Liver (tissue), 9 donors: ENCODE data around the gene DAG1. TPM values are rescaled to one million over a fixed set of nuclear protein-coding genes. Genes with fewer than 3 reads are reported as not detected.

ENCODE experiments used
- DNase-seq: peaks from one replicate; pipeline ENCODE4 v3.0.0-alpha.2; 2017; ENCODE audit warnings: low spot score
- H3K27ac ChIP-seq, 2 donors: one replicate each; pipeline ENCODE4 v1.7.0; 2013; ENCODE audit warnings: inconsistent platforms in 2 of 2, low read length in 2 of 2, control low read depth in 1 of 2, low read depth in 1 of 2, mild to moderate bottlenecking in 1 of 2
- H3K27me3 ChIP-seq, 4 donors: one replicate each; pipeline versions ENCODE4 v1.6.1 to v1.7.0; 2013; ENCODE audit warnings: low read length in 3 of 4, inconsistent platforms in 1 of 4, mild to moderate bottlenecking in 1 of 4, moderate library complexity in 1 of 4; ENCODE audit not compliant: control insufficient read depth in 4 of 4, insufficient read depth in 4 of 4
- H3K36me3 ChIP-seq, 4 donors: one replicate each; pipeline versions ENCODE4 v1.6.1 to v1.7.0; 2013; ENCODE audit warnings: low read length in 3 of 4, mild to moderate bottlenecking in 3 of 4, low read depth in 1 of 4, moderate library complexity in 1 of 4; ENCODE audit not compliant: control insufficient read depth in 4 of 4, insufficient read depth in 3 of 4
- H3K4me1 ChIP-seq, 4 donors: one replicate each; pipeline versions ENCODE4 v1.6.1 to v1.7.0; 2013; ENCODE audit warnings: low read length in 3 of 4, mild to moderate bottlenecking in 3 of 4, moderate library complexity in 1 of 4; ENCODE audit not compliant: control insufficient read depth in 4 of 4, insufficient read depth in 4 of 4
- H3K4me3 ChIP-seq, 3 donors: one replicate each; pipeline versions ENCODE4 v1.6.1 to v1.7.0; 2013; ENCODE audit warnings: low read length in 3 of 3, control low read depth in 1 of 3, low read depth in 1 of 3, mild to moderate bottlenecking in 1 of 3
- H3K9ac ChIP-seq, 2 donors: one replicate each; pipeline ENCODE4 v1.7.0; 2013; ENCODE audit warnings: low read length in 2 of 2, mild to moderate bottlenecking in 2 of 2, moderate library complexity in 2 of 2, control low read depth in 1 of 2, low read depth in 1 of 2
- H3K9me3 ChIP-seq, 4 donors: one replicate each; pipeline versions ENCODE4 v1.6.1 to v1.7.0; 2013; ENCODE audit warnings: low read length in 3 of 4; ENCODE audit not compliant: control insufficient read depth in 4 of 4
- EGR1 ChIP-seq, 2 donors: IDR thresholded peaks; 2 replicates each; pipeline ENCODE4 v1.6.1; 2016 to 2018; ENCODE audit warnings: antibody characterized with exemption in 2 of 2, low read depth in 2 of 2
- FOXA1 ChIP-seq: IDR thresholded peaks from 2 replicates; pipeline ENCODE4 v1.6.1; 2016; ENCODE audit warnings: antibody characterized with exemption
- FOXA2 ChIP-seq: IDR thresholded peaks from 2 replicates; pipeline ENCODE4 v1.6.1; 2016; ENCODE audit warnings: antibody characterized with exemption
- GABPA ChIP-seq, 2 donors: IDR thresholded peaks in 1 of 2; conservative IDR thresholded peaks in 1 of 2; 2 replicates each; pipeline ENCODE4 v1.6.1; 2016; ENCODE audit warnings: antibody characterized with exemption in 2 of 2, mild to moderate bottlenecking in 1 of 2, moderate library complexity in 1 of 2
- HNF4A ChIP-seq, 2 donors: conservative IDR thresholded peaks; 2 replicates each; pipeline ENCODE4 v1.6.1; 2016; ENCODE audit warnings: antibody characterized with exemption in 2 of 2, mild to moderate bottlenecking in 2 of 2
- HNF4G ChIP-seq: IDR thresholded peaks from 2 replicates; pipeline ENCODE4 v1.6.1; 2016; ENCODE audit warnings: antibody characterized with exemption
- JUND ChIP-seq, 2 donors: IDR thresholded peaks; 2 replicates each; pipeline ENCODE4 v1.6.1; 2016; ENCODE audit warnings: antibody characterized with exemption in 2 of 2
- MAX ChIP-seq: IDR thresholded peaks from 2 replicates; pipeline ENCODE4 v1.6.1; 2016; ENCODE audit warnings: antibody characterized with exemption
- NR2F2 ChIP-seq: IDR thresholded peaks from 2 replicates; pipeline ENCODE4 v1.6.1; 2016; ENCODE audit warnings: antibody characterized with exemption
- RAD21 ChIP-seq, 2 donors: IDR thresholded peaks; 2 replicates each; pipeline ENCODE4 v1.6.1; 2016; ENCODE audit warnings: antibody characterized with exemption in 2 of 2, mild to moderate bottlenecking in 2 of 2
- RXRA ChIP-seq, 2 donors: IDR thresholded peaks; 2 replicates each; pipeline ENCODE4 v1.6.1; 2017 to 2018; ENCODE audit warnings: antibody characterized with exemption in 2 of 2, mild to moderate bottlenecking in 1 of 2
- SP1 ChIP-seq: IDR thresholded peaks from 2 replicates; pipeline ENCODE4 v1.6.1; 2018; ENCODE audit warnings: antibody characterized with exemption, mild to moderate bottlenecking
- TAF1 ChIP-seq: conservative IDR thresholded peaks from 2 replicates; pipeline ENCODE4 v1.6.1; 2016; ENCODE audit warnings: antibody characterized with exemption, mild to moderate bottlenecking
- YY1 ChIP-seq: IDR thresholded peaks from 2 replicates; pipeline ENCODE4 v1.6.1; 2016; ENCODE audit warnings: antibody characterized with exemption, mild to moderate bottlenecking
- ZBTB33 ChIP-seq: IDR thresholded peaks from 2 replicates; pipeline ENCODE4 v1.6.1; 2016; ENCODE audit warnings: antibody characterized with exemption
- WGBS: extraction: QIAGEN DNeasy Blood & Tissue Kit; methylation state at CpG from one replicate; pipeline ENCODE4 v1.1.7; 2013; 5-methylcytosine and 5-hydroxymethylcytosine counted together
- polyA plus RNA-seq, 2 donors: library from polyadenylated mRNA; stranded (reverse) in 1 of 2; unstranded in 1 of 2; fragments of 200-250 nt in 1 of 2; fragments of >200 nt in 1 of 2; fragmentation: Nextera tagmentation in 1 of 2; extraction: Ambion mirVana in 1 of 2; gene quantifications; one replicate each; pipeline versions ENCODE4 v1.2.1 to v1.2.3, GENCODE V29; 2013 to 2015
- total RNA-seq, 2 donors: library from RNA; depleted of rRNA; stranded (reverse); fragments of >200 nt; gene quantifications; one replicate each; pipeline ENCODE4 v1.2.3, GENCODE V29; 2014
- TF ChIP-seq, protein P1 (sequence below): fragments of 150-350 bp; IDR thresholded peaks from 2 replicates; pipeline ENCODE4 v1.5.1; 2017; ENCODE audit warnings: improper control_type of control experiment, low read depth, low read length; ENCODE audit not compliant: missing input control
- TF ChIP-seq, protein P2 (sequence below): IDR thresholded peaks from 2 replicates; pipeline ENCODE4 v1.6.1; 2016; ENCODE audit warnings: antibody characterized with exemption, mild to moderate bottlenecking
- TF ChIP-seq, protein P3 (sequence below): IDR thresholded peaks from 2 replicates; pipeline ENCODE4 v1.6.1; 2016; ENCODE audit warnings: antibody characterized with exemption
- donor health status: healthy.
- donor health status: healthy.
- donor health status: healthy.
- donor health status: healthy.
- donor health status: healthy.

The DAG1 gene
- total and polyA plus RNA-seq, 4 donors = 12.1 to 54.4 (median 28.5) TPM

DNA sequence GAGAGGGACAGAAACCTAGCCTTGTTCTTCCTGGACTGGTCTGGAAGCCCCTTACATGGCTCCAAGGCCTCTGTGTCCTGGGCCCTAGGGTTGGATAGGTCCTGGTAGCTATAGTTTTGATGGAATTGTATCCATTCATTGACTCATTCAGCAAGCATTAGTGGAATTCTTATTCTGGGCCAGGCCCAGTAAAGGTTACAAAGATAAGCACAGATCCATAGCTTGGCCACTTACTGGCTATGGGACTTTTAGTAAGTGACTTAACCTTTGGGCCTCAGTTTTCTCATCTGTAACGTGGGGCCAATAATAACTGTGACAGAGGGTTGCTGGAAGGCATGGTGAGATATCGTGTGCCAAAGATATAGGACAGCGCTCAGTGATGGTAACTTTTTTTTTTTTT lies 13.6 kb upstream of the DAG1 start (continued):
- TF ChIP-seq TAF1 (no peak), RAD21 (IDR thresholded peaks at IDR 0.05) (no peak)

- no peaks in the 10 kb centered on the region for H3K4me1 ChIP-seq
- no peak for DNase-seq
- no peaks in the 10 kb centered on the region for H3K9me3 ChIP-seq
- H3K9ac ChIP-seq = no peak overlapping the region
- H3K27me3 ChIP-seq = no peaks in the 10 kb centered on the region
- no peaks in the 10 kb centered on the region for H3K36me3 ChIP-seq
- no peak overlapping the region for H3K4me3 ChIP-seq
- 91% methylated on average over 2 of the region's 2 CpGs for WGBS
- H3K27ac ChIP-seq = no peak overlapping the region
- TF ChIP-seq FOXA1 (no peak), EGR1 (IDR thresholded peaks at IDR 0.05; ENCODE audit: low read depth in 2 of 2) (no peak), RAD21 (IDR thresholded peaks at IDR 0.05) (no peak), ZBTB33 (no peak), HNF4A (conservative IDR thresholded peaks at IDR 0.05) (no peak)
- TF ChIP-seq, protein P1, sequence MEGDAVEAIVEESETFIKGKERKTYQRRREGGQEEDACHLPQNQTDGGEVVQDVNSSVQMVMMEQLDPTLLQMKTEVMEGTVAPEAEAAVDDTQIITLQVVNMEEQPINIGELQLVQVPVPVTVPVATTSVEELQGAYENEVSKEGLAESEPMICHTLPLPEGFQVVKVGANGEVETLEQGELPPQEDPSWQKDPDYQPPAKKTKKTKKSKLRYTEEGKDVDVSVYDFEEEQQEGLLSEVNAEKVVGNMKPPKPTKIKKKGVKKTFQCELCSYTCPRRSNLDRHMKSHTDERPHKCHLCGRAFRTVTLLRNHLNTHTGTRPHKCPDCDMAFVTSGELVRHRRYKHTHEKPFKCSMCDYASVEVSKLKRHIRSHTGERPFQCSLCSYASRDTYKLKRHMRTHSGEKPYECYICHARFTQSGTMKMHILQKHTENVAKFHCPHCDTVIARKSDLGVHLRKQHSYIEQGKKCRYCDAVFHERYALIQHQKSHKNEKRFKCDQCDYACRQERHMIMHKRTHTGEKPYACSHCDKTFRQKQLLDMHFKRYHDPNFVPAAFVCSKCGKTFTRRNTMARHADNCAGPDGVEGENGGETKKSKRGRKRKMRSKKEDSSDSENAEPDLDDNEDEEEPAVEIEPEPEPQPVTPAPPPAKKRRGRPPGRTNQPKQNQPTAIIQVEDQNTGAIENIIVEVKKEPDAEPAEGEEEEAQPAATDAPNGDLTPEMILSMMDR = no peak
- TF ChIP-seq, protein P2, sequence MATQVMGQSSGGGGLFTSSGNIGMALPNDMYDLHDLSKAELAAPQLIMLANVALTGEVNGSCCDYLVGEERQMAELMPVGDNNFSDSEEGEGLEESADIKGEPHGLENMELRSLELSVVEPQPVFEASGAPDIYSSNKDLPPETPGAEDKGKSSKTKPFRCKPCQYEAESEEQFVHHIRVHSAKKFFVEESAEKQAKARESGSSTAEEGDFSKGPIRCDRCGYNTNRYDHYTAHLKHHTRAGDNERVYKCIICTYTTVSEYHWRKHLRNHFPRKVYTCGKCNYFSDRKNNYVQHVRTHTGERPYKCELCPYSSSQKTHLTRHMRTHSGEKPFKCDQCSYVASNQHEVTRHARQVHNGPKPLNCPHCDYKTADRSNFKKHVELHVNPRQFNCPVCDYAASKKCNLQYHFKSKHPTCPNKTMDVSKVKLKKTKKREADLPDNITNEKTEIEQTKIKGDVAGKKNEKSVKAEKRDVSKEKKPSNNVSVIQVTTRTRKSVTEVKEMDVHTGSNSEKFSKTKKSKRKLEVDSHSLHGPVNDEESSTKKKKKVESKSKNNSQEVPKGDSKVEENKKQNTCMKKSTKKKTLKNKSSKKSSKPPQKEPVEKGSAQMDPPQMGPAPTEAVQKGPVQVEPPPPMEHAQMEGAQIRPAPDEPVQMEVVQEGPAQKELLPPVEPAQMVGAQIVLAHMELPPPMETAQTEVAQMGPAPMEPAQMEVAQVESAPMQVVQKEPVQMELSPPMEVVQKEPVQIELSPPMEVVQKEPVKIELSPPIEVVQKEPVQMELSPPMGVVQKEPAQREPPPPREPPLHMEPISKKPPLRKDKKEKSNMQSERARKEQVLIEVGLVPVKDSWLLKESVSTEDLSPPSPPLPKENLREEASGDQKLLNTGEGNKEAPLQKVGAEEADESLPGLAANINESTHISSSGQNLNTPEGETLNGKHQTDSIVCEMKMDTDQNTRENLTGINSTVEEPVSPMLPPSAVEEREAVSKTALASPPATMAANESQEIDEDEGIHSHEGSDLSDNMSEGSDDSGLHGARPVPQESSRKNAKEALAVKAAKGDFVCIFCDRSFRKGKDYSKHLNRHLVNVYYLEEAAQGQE = no peak
Measured at GRCh38 chr3:49460188-49460890, 9.7 kb upstream of the DAG1 start.

DNA sequence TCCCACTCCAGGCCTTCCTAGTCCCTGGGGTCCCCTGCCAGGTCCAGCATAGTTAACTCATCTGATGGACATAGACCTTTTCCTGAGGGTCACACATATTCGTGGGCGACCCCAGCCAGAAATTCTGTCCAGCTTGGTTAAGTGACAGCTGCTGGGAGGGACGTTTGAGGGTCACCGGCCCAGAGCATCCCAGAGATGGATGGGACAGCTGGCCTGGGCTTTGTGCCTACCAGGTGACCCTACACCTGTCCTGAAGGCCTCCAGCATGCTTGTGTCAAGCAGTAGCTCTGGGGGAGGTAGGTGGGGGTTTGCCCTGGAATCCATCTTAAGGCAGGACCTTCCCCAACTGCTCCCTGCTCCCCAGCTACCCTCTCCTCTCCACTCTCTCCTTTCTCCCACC lies 9.1 kb upstream of the DAG1 start:
- Histone ChIP-seq H3K4me3 (no peak overlapping the region), H3K27ac (no peak overlapping the region), H3K27me3 (no peaks in the 10 kb centered on the region), H3K9ac (no peak overlapping the region), H3K9me3 (no peaks in the 10 kb centered on the region), H3K36me3 (no peaks in the 10 kb centered on the region), H3K4me1 (no peaks in the 10 kb centered on the region)
- no peak for DNase-seq
- TF ChIP-seq ZBTB33 (no peak), RAD21 (IDR thresholded peaks at IDR 0.05) (no peak), HNF4G (no peak), HNF4A (conservative IDR thresholded peaks at IDR 0.05) (no peak), NR2F2 (no peak), FOXA2 (no peak), RXRA (IDR thresholded peaks at IDR 0.05) (no peak), MAX (no peak), EGR1 (IDR thresholded peaks at IDR 0.05; ENCODE audit: low read depth in 2 of 2) (no peak), FOXA1 (no peak), SP1 (no peak), JUND (IDR thresholded peaks at IDR 0.05) (no peak), GABPA (IDR thresholded peaks at IDR 0.05 in 1 of 2, conservative IDR thresholded peaks at IDR 0.05 in 1 of 2) (no peak), YY1 (no peak)
- TF ChIP-seq, protein P3, sequence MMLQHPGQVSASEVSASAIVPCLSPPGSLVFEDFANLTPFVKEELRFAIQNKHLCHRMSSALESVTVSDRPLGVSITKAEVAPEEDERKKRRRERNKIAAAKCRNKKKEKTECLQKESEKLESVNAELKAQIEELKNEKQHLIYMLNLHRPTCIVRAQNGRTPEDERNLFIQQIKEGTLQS = no peak
- 93% methylated on average over 4 of the region's 4 CpGs for WGBS
